Measurements from ENCODE around the gene PGAP1. TPM values are rescaled to one million over a fixed set of nuclear protein-coding genes. Genes with fewer than 3 reads are reported as not detected.

Gene PGAP1
- total RNA-seq, 2 experiments from 2014 or later, result 53.6 to 63.6 TPM

GRCh38 chr2:196959734-196960338 is 33.3 kb upstream of the PGAP1 start:
- Mint-ChIP-seq H3K27me3 (no peaks in the 10 kb centered on the region), H3K27ac (no peak overlapping the region), H3K4me1 (peaks cover 37% of the 10 kb centered on the region), H3K36me3 (ENCODE audit: low read depth) (peaks cover 15% of the 10 kb centered on the region), H3K9me3 (peaks cover 9% of the 10 kb centered on the region), H3K4me3 (no peak overlapping the region)
- ChIA-PET CTCF (no interaction called here), POLR2A (interaction anchor here (3.1 kb wide), 1 partner anchor 32 kb away, joined by 8 read pairs; no protein-coding TSS in a partner anchor)
- DNase-seq, result no peak

GRCh38 chr2:196959281-196959680 is 32.8 kb upstream of the PGAP1 start:
- H3K9me3 Mint-ChIP-seq, result peaks cover 9% of the 10 kb centered on the region
- H3K27ac Mint-ChIP-seq, result no peak overlapping the region
- peaks cover 37% of the 10 kb centered on the region for H3K4me1 Mint-ChIP-seq
- no peaks in the 10 kb centered on the region for H3K27me3 Mint-ChIP-seq
- ChIA-PET CTCF (interaction anchor here (0.7 kb wide), 1 partner anchor 426 kb away, joined by 3 read pairs; no protein-coding TSS in a partner anchor), POLR2A (interaction anchor here (3.1 kb wide), 1 partner anchor 31 kb away, joined by 8 read pairs; no protein-coding TSS in a partner anchor)
- peaks cover 15% of the 10 kb centered on the region for H3K36me3 Mint-ChIP-seq (ENCODE audit: low read depth)
- H3K4me3 Mint-ChIP-seq, result no peak overlapping the region
- no peak for DNase-seq

GRCh38 chr2:196957881-196958525 is 31.5 kb upstream of the PGAP1 start:
- ChIA-PET POLR2A (interaction anchor here (3.1 kb wide), 1 partner anchor 30 kb away, joined by 8 read pairs; no protein-coding TSS in a partner anchor), CTCF (no interaction called here)
- no peaks in the 10 kb centered on the region for H3K27me3 Mint-ChIP-seq
- H3K4me3 Mint-ChIP-seq, result no peak overlapping the region
- H3K36me3 Mint-ChIP-seq (ENCODE audit: low read depth), result peaks cover 15% of the 10 kb centered on the region
- no peak for DNase-seq
- peaks cover 31% of the 10 kb centered on the region for H3K4me1 Mint-ChIP-seq
- no peak overlapping the region for H3K27ac Mint-ChIP-seq
- H3K9me3 Mint-ChIP-seq, result peaks cover 9% of the 10 kb centered on the region

GRCh38 chr2:196957442-196957841 is 30.9 kb upstream of the PGAP1 start:
- no peaks in the 10 kb centered on the region for H3K27me3 Mint-ChIP-seq
- H3K9me3 Mint-ChIP-seq, result peaks cover 9% of the 10 kb centered on the region
- H3K4me1 Mint-ChIP-seq, result peaks cover 27% of the 10 kb centered on the region
- H3K27ac Mint-ChIP-seq, result no peak overlapping the region
- CTCF ChIA-PET, result no interaction called here
- peaks cover 14% of the 10 kb centered on the region for H3K36me3 Mint-ChIP-seq (ENCODE audit: low read depth)
- POLR2A ChIA-PET, result interaction anchor here (0.6 to 3.1 kb wide), 2 partner anchors 29 to 30 kb away, joined by 3 to 8 read pairs; no protein-coding TSS in a partner anchor
- H3K4me3 Mint-ChIP-seq, result no peak overlapping the region
- DNase-seq, result no peak

GRCh38 chr2:196956069-196956468 is 29.6 kb upstream of the PGAP1 start:
- POLR2A ChIA-PET, result interaction anchor here (1.2 to 1.5 kb wide), 3 partner anchors 13 to 157 kb away, joined by 3 to 4 read pairs (median 3); partner anchors contain the start of gene GTF3C3
- Mint-ChIP-seq H3K4me3 (no peak overlapping the region), H3K4me1 (peaks cover 13% of the 10 kb centered on the region), H3K27me3 (no peaks in the 10 kb centered on the region), H3K27ac (no peak overlapping the region), H3K36me3 (ENCODE audit: low read depth) (peaks cover 12% of the 10 kb centered on the region), H3K9me3 (peaks cover 9% of the 10 kb centered on the region)
- CTCF ChIA-PET, result interaction anchor here (0.7 kb wide), 1 partner anchor 101 kb away, joined by 3 read pairs; no protein-coding TSS in a partner anchor
- DNase-seq, result no peak

GRCh38 chr2:196955036-196955435 is 28.5 kb upstream of the PGAP1 start:
- POLR2A ChIA-PET, result interaction anchor here (1.2 to 1.8 kb wide), 4 partner anchors 12 to 156 kb away, joined by 3 to 7 read pairs (median 4); partner anchors contain the start of gene GTF3C3
- Mint-ChIP-seq H3K36me3 (ENCODE audit: low read depth) (peaks cover 11% of the 10 kb centered on the region), H3K4me1 (peaks cover 11% of the 10 kb centered on the region), H3K27me3 (peaks cover 4% of the 10 kb centered on the region), H3K4me3 (no peak overlapping the region), H3K27ac (no peak overlapping the region), H3K9me3 (peaks cover 9% of the 10 kb centered on the region)
- no peak for DNase-seq
- CTCF ChIA-PET, result no interaction called here

GRCh38 chr2:196954001-196954400 is 27.5 kb upstream of the PGAP1 start:
- DNase-seq, result no peak
- CTCF ChIA-PET, result interaction anchor here (0.7 kb wide), 1 partner anchor 81 kb away, joined by 4 read pairs; no protein-coding TSS in a partner anchor
- no peak overlapping the region for H3K4me3 Mint-ChIP-seq
- peaks cover 4% of the 10 kb centered on the region for H3K27me3 Mint-ChIP-seq
- POLR2A ChIA-PET, result interaction anchor here (1.8 kb wide), 1 partner anchor 27 kb away, joined by 7 read pairs; no protein-coding TSS in a partner anchor
- H3K27ac Mint-ChIP-seq, result no peak overlapping the region
- peaks cover 7% of the 10 kb centered on the region for H3K36me3 Mint-ChIP-seq (ENCODE audit: low read depth)
- peaks cover 9% of the 10 kb centered on the region for H3K9me3 Mint-ChIP-seq
- H3K4me1 Mint-ChIP-seq, result peaks cover 11% of the 10 kb centered on the region

- Mint-ChIP-seq H3K9me3 (peaks cover 3% of the 10 kb centered on the region), H3K36me3 (ENCODE audit: low read depth) (no peaks in the 10 kb centered on the region), H3K4me1 (peaks cover 8% of the 10 kb centered on the region), H3K27ac (no peak overlapping the region), H3K4me3 (no peak overlapping the region), H3K27me3 (peaks cover 4% of the 10 kb centered on the region)
- ChIA-PET CTCF (interaction anchor here (0.7 kb wide), 1 partner anchor 10 kb away, joined by 3 read pairs; no protein-coding TSS in a partner anchor), POLR2A (no interaction called here)
- no peak for DNase-seq
Observed at GRCh38 chr2:196952936-196953335, 26.4 kb upstream of the PGAP1 start.

GRCh38 chr2:196951973-196952372 is 25.5 kb upstream of the PGAP1 start:
- H3K9me3 Mint-ChIP-seq, result peaks cover 3% of the 10 kb centered on the region
- no peaks in the 10 kb centered on the region for H3K36me3 Mint-ChIP-seq (ENCODE audit: low read depth)
- no peak for DNase-seq
- H3K4me1 Mint-ChIP-seq, result peaks cover 8% of the 10 kb centered on the region
- ChIA-PET CTCF (no interaction called here), POLR2A (no interaction called here)
- H3K27ac Mint-ChIP-seq, result no peak overlapping the region
- H3K4me3 Mint-ChIP-seq, result no peak overlapping the region
- peaks cover 4% of the 10 kb centered on the region for H3K27me3 Mint-ChIP-seq

GRCh38 chr2:196949116-196949515 is 22.6 kb upstream of the PGAP1 start:
- Mint-ChIP-seq H3K27ac (no peak overlapping the region), H3K9me3 (peaks cover 3% of the 10 kb centered on the region), H3K36me3 (ENCODE audit: low read depth) (peaks cover 3% of the 10 kb centered on the region), H3K27me3 (peaks cover 4% of the 10 kb centered on the region), H3K4me1 (no peaks in the 10 kb centered on the region), H3K4me3 (no peak overlapping the region)
- POLR2A ChIA-PET, result no interaction called here
- no peak for DNase-seq
- CTCF ChIA-PET, result no interaction called here

- ChIA-PET CTCF (no interaction called here), POLR2A (no interaction called here)
Observed at GRCh38 chr2:196944570-196944969, 18.1 kb upstream of the PGAP1 start.

GRCh38 chr2:196941398-196942078 is 15.0 kb upstream of the PGAP1 start:
- Mint-ChIP-seq H3K36me3 (ENCODE audit: low read depth) (peaks cover 3% of the 10 kb centered on the region), H3K4me1 (peaks cover 8% of the 10 kb centered on the region), H3K9me3 (no peaks in the 10 kb centered on the region), H3K4me3 (no peak overlapping the region), H3K27me3 (no peaks in the 10 kb centered on the region), H3K27ac (no peak overlapping the region)
- no peak for DNase-seq
- ChIA-PET CTCF (no interaction called here), POLR2A (interaction anchor here (1.1 kb wide), 2 partner anchors 14 to 142 kb away, joined by 3 read pairs; partner anchors contain the start of gene GTF3C3)

More at GRCh38 chr2:196944570-196944969, 18.1 kb upstream of the PGAP1 start:
- Mint-ChIP-seq H3K27me3 (no peaks in the 10 kb centered on the region), H3K36me3 (ENCODE audit: low read depth) (peaks cover 3% of the 10 kb centered on the region), H3K4me3 (no peak overlapping the region), H3K27ac (no peak overlapping the region), H3K9me3 (peaks cover 3% of the 10 kb centered on the region), H3K4me1 (peaks cover 8% of the 10 kb centered on the region)
- no peak for DNase-seq

- CTCF ChIA-PET, result no interaction called here
- no peak for DNase-seq
- Mint-ChIP-seq H3K4me3 (no peak overlapping the region), H3K27ac (no peak overlapping the region), H3K36me3 (ENCODE audit: low read depth) (no peaks in the 10 kb centered on the region), H3K9me3 (no peaks in the 10 kb centered on the region), H3K27me3 (no peaks in the 10 kb centered on the region), H3K4me1 (peaks cover 8% of the 10 kb centered on the region)
- POLR2A ChIA-PET, result interaction anchor here (1.3 to 3.9 kb wide), 2 partner anchors 12 to 14 kb away, joined by 4 to 16 read pairs; partner anchors contain the start of gene PGAP1
Observed at GRCh38 chr2:196939371-196939770, 12.9 kb upstream of the PGAP1 start.

Measured in activated CD4-positive, alpha-beta memory T cell treated with anti-CD3 and anti-CD28 coated beads, Interleukin-2, amount 10 ng/mL, durations not matched to agents 7 days and 5 days (primary cell).